NCI-H69 (cell line): ENCODE measurements around the gene KNG1.
"Not testable (repeated sequence)": the region's sequence is repeated elsewhere in the genome, so short reads cannot be mapped to it uniquely, and the experiment has no call there.

Experiments used
- DNase-seq: peaks from one replicate; lab custom pipeline; 2025; lab: John Stamatoyannopoulos, UW

Gene KNG1

GRCh38 chr3:186717039-186717457, at the start of gene KNG1:
Gene KNG1, plus strand, starts transcription at chr3:186717359. Its CDS starts 184 bp downstream, at chr3:186717543.
- no peak for DNase-seq

DNA sequence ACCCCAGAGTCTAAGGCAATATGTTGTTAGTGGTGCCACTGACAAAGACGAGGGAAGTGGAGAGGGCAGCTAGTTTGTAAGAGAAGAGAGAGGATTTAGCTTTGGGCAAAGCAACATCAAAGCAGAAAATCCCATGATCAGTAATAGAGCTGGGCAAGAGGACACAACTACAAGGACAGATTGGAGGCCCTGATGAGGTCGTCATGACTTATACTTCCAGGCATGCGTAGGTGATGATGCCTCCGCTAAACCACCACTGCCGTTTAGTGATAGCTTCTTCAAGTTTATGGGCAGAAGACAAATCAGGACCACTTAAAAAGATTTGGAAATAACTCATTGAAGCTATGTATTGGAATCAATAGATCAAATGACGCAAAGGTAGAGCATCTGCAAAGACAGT, 48.7 kb upstream of the KNG1 start:
- DNase-seq = no peak

- no peak for DNase-seq
These were observed 47.6 kb upstream of the KNG1 start for GRCh38 chr3:186669378-186670084.

GRCh38 chr3:186670155-186670554, 47.0 kb upstream of the KNG1 start:
- no peak for DNase-seq

GRCh38 chr3:186671051-186671450, 46.1 kb upstream of the KNG1 start:
- DNase-seq = no peak

GRCh38 chr3:186678604-186679003, 38.6 kb upstream of the KNG1 start:
- DNase-seq = no peak

GRCh38 chr3:186679151-186679550, 38.0 kb upstream of the KNG1 start:
- DNase-seq = no peak

- DNase-seq = no peak
These were observed 36.3 kb upstream of the KNG1 start for GRCh38 chr3:186680869-186681268.

DNA sequence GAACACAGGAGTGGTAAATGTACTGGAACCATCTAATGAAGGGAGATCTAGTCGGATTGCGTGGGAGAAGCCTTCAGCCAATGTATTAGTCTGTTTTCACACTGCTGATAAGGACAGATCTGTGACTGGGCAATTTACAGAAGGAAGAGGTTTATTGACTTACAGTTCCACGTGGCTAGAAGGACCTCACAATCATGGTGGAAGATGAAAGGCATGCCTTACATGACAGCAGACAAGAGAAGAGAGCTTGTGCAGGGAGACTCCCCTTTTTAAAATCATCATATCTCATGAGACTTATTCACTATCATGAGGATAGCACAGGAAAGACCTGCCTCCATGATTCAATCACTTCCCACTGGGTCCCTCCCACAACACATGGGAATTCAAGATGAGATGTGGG, 34.3 kb upstream of the KNG1 start:
- DNase-seq = no peak

GRCh38 chr3:186683979-186684378, 33.2 kb upstream of the KNG1 start:
- no peak for DNase-seq

DNA sequence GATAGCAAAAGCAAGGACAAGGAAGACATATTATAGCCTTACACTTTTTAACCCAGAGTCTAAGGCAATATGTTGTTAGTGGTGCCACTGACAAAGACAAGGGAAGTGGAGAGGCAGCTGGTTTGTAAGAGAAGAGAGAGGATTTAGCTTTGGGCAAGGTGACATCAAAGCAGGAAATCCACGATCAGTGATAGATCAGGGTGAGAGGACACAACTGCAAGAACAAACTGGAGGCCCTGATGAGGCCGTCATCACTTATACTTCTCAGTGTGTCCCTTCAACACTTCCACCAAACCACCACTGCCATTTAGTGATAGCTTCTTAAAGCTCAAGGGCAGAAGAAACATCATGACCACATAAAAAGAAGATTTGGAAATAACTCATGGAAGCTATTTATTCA, 30.7 kb upstream of the KNG1 start:
- DNase-seq = not testable (repeated sequence)

DNA sequence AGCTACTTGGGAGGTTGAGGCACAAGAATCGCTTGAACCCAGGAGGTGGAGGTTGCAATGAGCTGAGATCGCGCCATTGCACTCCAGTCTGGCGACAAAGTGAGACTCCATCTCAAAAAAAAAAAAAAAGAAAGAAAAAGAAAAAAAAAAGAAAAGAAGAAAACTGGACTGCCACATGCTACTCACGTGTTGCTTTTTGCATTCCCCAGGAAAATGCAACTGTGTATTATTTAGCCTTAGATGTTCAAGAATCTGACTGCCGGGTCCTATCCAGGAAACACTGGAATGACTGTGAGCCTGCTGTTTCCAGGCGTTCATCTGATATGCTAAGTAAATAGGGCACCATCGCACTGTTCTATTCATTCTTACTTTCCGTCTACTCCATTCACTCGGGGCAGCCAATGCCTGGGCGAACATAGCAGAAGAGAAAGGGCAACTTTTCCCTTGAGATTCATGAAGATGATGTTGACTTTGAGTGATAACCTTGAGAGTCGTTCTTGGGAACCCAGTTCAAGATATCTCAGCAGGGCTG, 30.0 kb upstream of the KNG1 start:
- no peak for DNase-seq

GRCh38 chr3:186690304-186690703, 26.9 kb upstream of the KNG1 start:
- DNase-seq = not testable (repeated sequence)

DNA sequence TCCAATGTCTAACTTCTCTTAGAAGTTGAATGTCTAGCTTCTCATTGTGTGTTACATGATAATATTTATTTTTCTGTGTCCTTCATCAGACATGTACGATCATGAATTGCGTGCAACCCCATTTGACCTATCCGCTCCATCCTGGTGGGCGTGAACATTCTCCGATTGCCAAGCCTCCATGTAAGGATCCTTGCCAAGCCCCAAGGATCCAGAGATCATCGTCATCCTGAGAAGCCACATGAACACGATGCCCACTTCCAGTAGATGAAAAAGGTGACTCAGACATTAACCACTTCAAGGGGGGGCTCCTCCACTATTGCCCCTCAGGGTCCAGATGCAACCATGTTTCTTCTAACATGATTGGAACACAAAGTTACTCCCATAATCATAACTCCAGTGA, 25.5 kb upstream of the KNG1 start:
- DNase-seq = no peak

- DNase-seq = no peak
These were observed 23.3 kb upstream of the KNG1 start for GRCh38 chr3:186693843-186694242.

DNA sequence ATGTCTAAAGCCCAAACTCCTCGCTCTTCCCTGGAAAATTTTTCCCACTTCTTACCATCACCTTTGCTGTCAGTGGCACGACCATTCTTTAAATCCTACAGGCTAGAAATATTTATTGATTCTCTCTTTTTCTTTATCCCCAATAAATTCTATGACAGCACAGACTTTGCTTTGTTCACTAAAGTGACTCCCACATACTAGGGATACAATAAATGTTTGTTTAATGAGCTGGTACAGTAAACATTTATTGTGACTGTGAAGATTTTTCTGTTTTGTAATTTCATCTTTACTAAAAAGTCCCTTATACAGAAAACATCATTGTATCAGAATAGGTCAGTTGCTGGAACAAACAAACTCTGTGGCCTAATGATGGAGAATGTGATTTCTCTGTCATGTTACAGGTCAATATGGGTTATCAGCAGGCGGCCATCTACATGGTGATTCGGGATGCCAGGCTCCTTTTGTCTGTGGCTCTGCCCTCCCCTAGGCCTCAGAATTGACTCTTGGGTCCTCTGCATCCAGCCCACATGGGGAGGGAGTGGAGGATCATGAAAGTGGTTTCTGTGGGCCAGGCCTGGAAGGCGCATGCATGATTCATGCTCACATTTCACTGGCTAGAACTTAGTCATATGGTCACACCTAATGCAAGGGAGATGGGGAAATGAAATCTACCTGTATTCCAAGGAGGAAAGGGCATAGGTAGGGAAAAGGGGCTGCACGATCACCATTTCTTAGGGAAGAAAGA, 22.7 kb upstream of the KNG1 start:
- no peak for DNase-seq

- DNase-seq = no peak
These were observed 20.6 kb upstream of the KNG1 start for GRCh38 chr3:186696522-186696921.

- no peak for DNase-seq
These were observed 19.6 kb upstream of the KNG1 start for GRCh38 chr3:186697510-186697909.

DNA sequence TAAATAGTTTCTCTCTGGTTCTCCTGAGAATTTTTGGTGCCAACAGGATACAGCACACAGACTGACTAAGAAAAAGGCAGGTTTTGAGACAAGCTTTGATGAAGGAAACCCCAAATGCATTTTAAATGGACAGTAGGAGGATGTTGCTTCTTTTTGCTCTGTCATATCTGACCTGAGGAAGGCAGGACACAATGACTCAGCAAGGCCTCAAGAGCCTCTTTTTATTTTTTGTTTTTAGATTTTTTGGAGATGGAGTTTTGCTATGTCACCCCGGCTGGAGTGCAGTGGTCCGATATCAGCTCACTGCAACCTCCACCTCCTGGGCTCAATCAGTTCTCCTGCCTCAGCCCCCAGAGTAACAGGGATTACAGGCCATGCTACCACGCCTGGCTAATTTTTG, 16.9 kb upstream of the KNG1 start:
- DNase-seq = no peak

- DNase-seq = not testable (repeated sequence)
These were observed 14.7 kb upstream of the KNG1 start for GRCh38 chr3:186702451-186702850.

- DNase-seq = no peak
These were observed 11.0 kb upstream of the KNG1 start for GRCh38 chr3:186705882-186706780.

- DNase-seq = no peak
These were observed 8.0 kb upstream of the KNG1 start for GRCh38 chr3:186708983-186709679.
